Mesothelial cell of epicardium (in vitro differentiated cells): ENCODE data around the gene DUS2. TPM values are rescaled to one million over a fixed set of nuclear protein-coding genes. Genes with fewer than 3 reads are reported as not detected.
"Not testable (repeated sequence)": the region's sequence is repeated elsewhere in the genome, so short reads cannot be mapped to it uniquely, and the experiment has no call there.

Experiments
- DNase-seq, 2 experiments: peaks; one replicate each; pipeline ENCODE4 v3.0.0; 2021; ENCODE audit warnings: low spot score in 2 of 2; ENCODE audit not compliant: unreplicated experiment in 2 of 2
- H3K27ac Mint-ChIP-seq: 2 replicates; pipeline ENCODE4 v1.8.0; 2021; ENCODE audit warnings: mixed read lengths
- H3K27me3 Mint-ChIP-seq: 2 replicates; pipeline ENCODE4 v1.8.0; 2021; ENCODE audit warnings: low read depth, mixed read lengths
- H3K36me3 Mint-ChIP-seq: 2 replicates; pipeline ENCODE4 v1.8.0; 2021; ENCODE audit warnings: mixed read lengths
- H3K4me1 Mint-ChIP-seq: 2 replicates; pipeline ENCODE4 v1.8.0; 2021; ENCODE audit warnings: mixed read lengths
- H3K4me3 Mint-ChIP-seq: 2 replicates; pipeline ENCODE4 v1.8.0; 2021; ENCODE audit warnings: mild to moderate bottlenecking, moderate library complexity, mixed read lengths
- H3K9me3 Mint-ChIP-seq: 2 replicates; pipeline ENCODE4 v1.8.0; 2021; ENCODE audit warnings: mixed read lengths
- total RNA-seq: library from RNA; stranded (reverse); gene quantifications from 3 replicates; pipeline ENCODE4 v1.2.1, GENCODE V29; 2021
- TF ChIP-seq, protein P1 (sequence below): fragments of 200-600 bp; sonication (generic); IDR thresholded peaks from one replicate; pipeline ENCODE4 v1.5.0; 2021; ENCODE audit warnings: antibody characterized with exemption; ENCODE audit not compliant: unreplicated experiment

The DUS2 gene
- total RNA-seq, 1 donor from 2014 or later: 19.4 TPM

DNA sequence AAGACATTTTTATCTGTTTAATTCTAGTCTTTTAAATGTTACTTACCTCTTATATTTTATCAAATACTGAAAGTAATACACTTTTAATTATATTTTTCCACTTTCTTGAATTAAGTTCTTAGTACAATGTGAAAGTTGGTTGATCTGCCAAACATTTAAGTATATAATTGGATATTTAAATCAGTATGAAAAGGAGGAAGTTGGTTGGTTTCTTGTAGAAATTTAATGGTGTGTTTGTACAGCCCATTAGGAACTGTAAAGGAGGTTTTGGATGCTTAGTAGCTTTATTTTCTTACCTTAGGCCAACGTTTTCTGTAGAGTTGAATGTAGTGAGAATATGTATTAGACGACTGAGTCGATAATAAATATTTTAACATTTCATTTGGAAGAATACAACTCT, 67.4 kb downstream of the DUS2 start:
- H3K27me3 Mint-ChIP-seq: no peaks in the 10 kb centered on the region
- DNase-seq: no peak
- H3K36me3 Mint-ChIP-seq: no peaks in the 10 kb centered on the region
- H3K4me3 Mint-ChIP-seq: no peak overlapping the region
- peak overlapping the region; percentile 60 for H3K27ac Mint-ChIP-seq
- TF ChIP-seq, protein P1, sequence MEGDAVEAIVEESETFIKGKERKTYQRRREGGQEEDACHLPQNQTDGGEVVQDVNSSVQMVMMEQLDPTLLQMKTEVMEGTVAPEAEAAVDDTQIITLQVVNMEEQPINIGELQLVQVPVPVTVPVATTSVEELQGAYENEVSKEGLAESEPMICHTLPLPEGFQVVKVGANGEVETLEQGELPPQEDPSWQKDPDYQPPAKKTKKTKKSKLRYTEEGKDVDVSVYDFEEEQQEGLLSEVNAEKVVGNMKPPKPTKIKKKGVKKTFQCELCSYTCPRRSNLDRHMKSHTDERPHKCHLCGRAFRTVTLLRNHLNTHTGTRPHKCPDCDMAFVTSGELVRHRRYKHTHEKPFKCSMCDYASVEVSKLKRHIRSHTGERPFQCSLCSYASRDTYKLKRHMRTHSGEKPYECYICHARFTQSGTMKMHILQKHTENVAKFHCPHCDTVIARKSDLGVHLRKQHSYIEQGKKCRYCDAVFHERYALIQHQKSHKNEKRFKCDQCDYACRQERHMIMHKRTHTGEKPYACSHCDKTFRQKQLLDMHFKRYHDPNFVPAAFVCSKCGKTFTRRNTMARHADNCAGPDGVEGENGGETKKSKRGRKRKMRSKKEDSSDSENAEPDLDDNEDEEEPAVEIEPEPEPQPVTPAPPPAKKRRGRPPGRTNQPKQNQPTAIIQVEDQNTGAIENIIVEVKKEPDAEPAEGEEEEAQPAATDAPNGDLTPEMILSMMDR: no peak
- H3K9me3 Mint-ChIP-seq: no peaks in the 10 kb centered on the region
- H3K4me1 Mint-ChIP-seq: peaks cover 39% of the 10 kb centered on the region

DNA sequence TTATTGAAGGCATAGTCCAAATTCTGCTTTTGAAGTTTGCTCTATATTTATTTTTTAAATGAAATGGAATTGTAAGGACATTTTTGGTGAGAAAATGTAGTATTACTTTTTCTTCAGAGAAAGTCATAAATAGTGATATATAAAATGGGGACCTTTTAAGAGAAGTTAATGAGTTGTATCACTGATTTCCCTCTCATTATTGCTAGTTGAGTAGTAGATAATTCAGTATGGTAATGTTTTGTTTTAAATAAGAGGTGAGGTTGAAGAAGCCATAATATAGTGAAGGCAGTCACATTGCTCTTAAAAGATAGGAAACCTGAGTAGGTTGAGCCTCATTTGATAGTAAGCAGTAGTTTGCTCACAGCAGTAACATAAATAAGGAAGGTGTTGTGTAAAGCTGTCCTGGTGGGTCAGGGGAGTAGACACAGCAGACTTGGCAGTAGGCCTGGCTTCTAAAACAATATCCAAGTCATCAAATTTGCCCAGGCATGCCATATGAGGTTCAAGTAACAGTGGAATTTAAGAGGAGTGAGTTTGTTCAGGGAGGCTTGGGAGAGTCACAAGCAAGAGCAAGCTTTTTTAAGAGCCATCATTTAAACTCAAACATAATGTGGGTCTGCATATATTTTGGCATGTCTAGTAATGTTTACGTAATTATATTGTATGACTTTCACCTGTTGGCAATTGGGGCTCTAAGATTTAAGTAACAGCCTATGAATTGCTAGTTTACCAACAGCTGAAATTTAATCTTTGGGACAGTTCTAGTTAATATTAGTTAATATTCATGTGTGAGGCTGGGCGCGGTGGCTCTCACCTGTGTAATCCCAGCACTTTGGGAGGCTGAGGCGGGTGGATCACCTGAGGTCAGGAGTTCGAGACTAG, 68.5 kb downstream of the DUS2 start:
- Mint-ChIP-seq H3K4me1 (peaks cover 36% of the 10 kb centered on the region), H3K27ac (peak overlapping the region; percentile 93), H3K9me3 (no peaks in the 10 kb centered on the region), H3K4me3 (no peak overlapping the region), H3K27me3 (no peaks in the 10 kb centered on the region), H3K36me3 (no peaks in the 10 kb centered on the region)
- no peak for DNase-seq
- TF ChIP-seq, protein P1: no peak

DNA sequence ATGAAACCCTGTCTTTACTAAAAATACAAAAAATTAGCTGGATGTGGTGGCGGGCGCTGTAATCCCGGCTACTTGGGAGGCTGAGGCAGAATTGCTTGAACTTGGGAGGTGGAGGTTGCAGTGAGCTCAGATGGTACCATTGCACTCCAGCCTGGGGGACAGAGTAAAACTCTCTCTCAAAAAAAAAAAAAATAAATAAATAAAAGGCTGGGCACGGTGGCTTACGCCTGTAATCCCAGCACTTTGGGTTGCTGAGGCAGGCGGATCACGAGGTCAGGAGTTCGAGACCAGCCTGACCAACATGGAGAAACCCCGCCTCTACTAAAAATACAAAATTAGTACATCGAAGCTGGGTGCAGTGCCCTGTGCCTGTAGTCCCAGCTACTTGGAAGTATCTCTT, 69.2 kb downstream of the DUS2 start:
- not testable (repeated sequence) for H3K36me3 Mint-ChIP-seq

DNA sequence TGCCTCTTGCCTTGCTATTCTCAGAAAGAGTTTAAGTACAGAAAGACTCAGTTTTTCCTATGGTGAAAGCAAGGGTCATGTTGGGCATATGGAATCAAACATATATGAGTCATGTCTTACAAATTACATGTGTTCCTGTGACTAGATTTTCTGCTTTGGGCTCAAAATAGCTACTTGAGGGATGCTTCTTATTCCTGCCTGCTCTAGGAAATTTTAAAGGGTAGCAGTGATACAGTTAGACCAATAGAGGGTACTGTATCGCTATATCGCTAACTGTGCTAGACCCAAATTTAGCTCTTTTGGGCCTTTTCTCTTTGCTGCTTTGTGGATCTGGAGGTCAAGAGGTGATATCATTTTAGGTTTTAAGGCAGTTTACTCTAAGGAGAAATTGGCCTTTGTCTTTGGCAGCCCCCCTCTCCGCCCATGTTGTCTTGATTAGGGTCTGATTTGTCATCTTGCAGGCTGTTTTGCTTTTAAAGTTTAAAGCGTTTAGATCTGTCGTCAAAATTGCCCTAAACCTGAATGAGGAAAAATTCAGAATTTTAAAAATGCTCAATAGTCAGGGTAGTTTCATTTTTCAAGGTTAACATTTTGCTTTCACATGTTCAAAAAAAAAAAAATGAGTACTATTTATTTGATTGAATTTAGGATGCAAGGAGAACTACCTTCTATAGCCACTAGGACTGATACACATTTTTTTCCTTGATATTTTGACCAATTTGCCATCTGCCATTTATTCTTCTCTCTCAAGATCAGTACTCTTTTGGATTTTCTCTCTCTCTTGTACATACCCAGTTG, 70.9 kb downstream of the DUS2 start:
- no peaks in the 10 kb centered on the region for H3K36me3 Mint-ChIP-seq
- TF ChIP-seq, protein P1: peak; percentile 80
- H3K9me3 Mint-ChIP-seq: no peaks in the 10 kb centered on the region
- no peak for DNase-seq
- no peak overlapping the region for H3K4me3 Mint-ChIP-seq
- H3K4me1 Mint-ChIP-seq: peaks cover 27% of the 10 kb centered on the region
- peak overlapping the region; percentile 4 for H3K27ac Mint-ChIP-seq
- no peaks in the 10 kb centered on the region for H3K27me3 Mint-ChIP-seq

More for the DNA sequence above, 69.2 kb downstream of the DUS2 start:
- H3K9me3 Mint-ChIP-seq, H3K4me3 Mint-ChIP-seq, H3K27me3 Mint-ChIP-seq, DNase-seq: not testable (repeated sequence)
- H3K27ac Mint-ChIP-seq: peak overlapping the region; percentile 93
- peaks cover 31% of the 10 kb centered on the region for H3K4me1 Mint-ChIP-seq

DNA sequence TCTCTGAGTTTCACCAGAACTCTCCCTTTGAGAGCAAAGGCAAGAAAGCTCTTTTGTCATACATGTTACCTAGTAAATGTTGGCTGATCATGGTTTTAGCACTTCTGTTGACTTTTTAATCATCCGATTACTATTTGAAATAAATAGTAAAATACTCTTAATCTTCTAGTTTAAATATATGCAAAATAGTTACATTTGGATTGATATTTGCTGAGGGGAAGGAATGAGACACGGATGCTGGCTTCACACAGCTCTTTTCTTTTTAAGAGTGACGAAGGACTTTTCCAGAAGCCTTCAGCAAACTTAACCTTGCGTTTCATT, 71.5 kb downstream of the DUS2 start:
- Mint-ChIP-seq H3K4me1 (peaks cover 25% of the 10 kb centered on the region), H3K9me3 (no peaks in the 10 kb centered on the region), H3K27ac (no peak overlapping the region), H3K4me3 (no peak overlapping the region), H3K27me3 (no peaks in the 10 kb centered on the region), H3K36me3 (no peaks in the 10 kb centered on the region)
- TF ChIP-seq, protein P1: peak; percentile 57
- DNase-seq: no peak

DNA sequence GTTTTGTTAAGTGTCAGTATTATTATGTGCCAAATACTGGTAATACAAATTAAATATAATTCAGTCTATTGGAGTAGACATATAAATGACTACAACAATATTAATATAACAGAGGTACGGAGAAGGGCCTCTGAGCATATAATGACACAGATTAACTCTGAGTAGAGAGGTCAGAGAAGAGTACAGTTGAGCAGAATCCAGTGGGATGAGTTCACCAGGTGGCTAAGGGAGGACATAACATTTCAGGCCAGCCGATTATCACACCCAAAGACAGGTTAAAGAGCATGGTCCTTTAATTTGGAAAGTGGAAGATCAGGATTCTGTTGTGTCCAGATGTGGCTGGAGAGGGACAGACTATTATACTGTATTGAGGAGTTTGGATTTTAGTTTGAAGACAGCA, 73.4 kb downstream of the DUS2 start:
- Mint-ChIP-seq H3K4me1 (peaks cover 12% of the 10 kb centered on the region), H3K4me3 (no peak overlapping the region), H3K9me3 (no peaks in the 10 kb centered on the region), H3K27ac (no peak overlapping the region), H3K36me3 (no peaks in the 10 kb centered on the region), H3K27me3 (no peaks in the 10 kb centered on the region)
- TF ChIP-seq, protein P1: no peak
- no peak for DNase-seq
